GM18517 (cell line): ENCODE results near the gene BTBD7.

Experiments used
- ATAC-seq: cut with Tn5 transposase; IDR thresholded peaks from one replicate; pipeline ENCODE4 v1.9.1; 2021; ENCODE audit warnings: mild to moderate bottlenecking, moderate library complexity; ENCODE audit not compliant: unreplicated experiment

Gene BTBD7

GRCh38 chr14:93329965-93330608, 2.7 kb downstream of the BTBD7 start:
- ATAC-seq, result no peak

- ATAC-seq, result no peak
These were observed 4.3 kb downstream of the BTBD7 start for GRCh38 chr14:93328546-93328945.

DNA sequence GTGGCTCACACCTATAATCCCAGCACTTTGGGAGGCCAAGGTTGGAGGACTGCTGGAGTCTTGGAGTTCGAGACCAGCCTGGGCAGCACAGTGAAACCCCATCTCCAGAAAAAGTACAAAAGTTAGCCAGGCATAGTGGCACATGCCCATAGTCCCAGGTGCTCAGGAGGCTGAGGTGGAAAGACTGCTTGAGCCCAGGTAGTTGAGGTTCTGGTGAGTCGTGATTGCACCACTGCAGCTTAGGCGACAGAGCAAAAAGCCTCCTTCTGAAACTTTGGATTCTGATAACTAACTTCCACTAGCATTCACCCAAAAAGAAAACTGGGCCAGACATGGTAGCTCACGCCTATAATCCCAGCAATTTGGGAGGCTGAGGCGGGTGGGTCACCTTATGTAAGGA, 6.6 kb downstream of the BTBD7 start:
- ATAC-seq, result no peak

DNA sequence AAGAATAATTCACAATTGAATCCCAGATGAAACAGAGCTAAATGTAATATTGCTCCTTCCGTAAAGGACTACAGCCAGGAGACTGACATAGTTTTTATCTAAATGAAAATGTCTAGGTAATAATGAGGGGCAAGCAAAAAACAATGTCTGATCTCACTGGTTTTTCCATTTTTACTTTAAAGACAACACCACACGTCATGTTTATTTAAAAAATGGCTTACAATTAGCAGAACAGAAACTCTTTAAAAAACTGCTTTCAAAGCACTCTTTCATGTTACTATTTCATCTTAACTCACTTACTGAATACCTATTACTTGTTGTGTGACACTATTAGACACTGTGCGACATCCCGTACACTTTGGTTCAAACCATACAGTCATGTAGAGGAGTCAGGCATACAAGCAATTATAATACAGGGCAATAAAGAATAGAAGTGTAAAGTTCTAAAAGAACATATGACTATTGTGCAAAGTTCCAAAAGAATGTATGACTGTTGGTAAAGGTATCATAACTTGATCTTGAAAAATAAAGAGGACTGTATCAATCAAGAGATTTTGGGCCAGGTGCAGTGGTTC, 9.1 kb downstream of the BTBD7 start:
- ATAC-seq, result no peak

DNA sequence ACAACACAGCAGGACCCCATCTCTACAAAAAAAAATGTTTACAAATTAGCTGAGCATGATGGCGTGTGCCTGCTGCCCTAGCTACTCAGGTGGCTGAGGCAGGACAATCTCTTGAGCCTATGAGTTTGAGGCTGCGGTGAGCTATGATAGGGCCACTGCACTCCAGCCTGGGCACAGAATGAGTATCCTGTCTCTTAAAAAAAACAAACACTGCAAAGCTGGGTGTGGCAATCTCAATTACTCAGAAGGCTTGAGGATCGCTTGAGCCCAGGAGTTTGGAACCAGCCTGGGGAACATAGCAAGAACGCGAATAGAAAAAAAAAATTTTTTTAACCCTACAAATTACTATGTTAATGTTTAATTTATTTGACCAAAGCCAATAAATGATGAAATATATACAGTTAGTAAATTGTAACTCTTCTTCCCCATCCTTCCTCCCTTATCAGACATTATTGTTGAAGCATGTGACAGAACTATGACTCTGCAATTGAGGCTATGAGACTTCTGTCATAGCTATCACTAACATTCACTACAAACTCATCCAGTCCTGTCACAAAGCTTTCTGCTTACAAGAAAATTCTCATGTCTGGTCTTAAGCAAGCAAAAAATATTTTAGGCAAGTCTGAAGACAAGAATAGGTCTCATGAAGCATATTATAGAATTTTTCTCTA, 9.8 kb downstream of the BTBD7 start:
- ATAC-seq, result no peak

- no peak for ATAC-seq
These were observed 12.3 kb downstream of the BTBD7 start for GRCh38 chr14:93320489-93320888.

GRCh38 chr14:93319958-93320357, 12.9 kb downstream of the BTBD7 start:
- ATAC-seq, result no peak

- no peak for ATAC-seq
These were observed 13.3 kb downstream of the BTBD7 start for GRCh38 chr14:93319494-93319893.

DNA sequence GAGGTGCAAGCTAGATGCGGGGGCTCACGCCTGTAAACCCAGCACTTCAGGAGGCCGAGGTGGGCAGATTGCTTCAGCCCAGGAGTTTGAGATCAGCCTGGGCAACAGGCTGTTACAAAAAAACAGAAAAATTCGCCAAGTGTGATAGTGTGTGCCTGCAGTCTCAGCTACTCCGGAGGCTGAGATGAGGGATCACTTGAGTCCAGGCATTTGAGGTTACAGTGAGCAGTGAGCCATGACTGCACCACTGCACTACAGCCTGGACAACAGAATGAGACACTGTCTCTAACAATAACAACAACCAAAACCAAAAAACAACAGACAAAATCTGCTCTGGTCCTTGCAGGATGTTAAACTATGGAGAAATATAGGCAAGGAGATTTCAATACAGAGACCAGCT, 13.9 kb downstream of the BTBD7 start:
- ATAC-seq, result no peak

DNA sequence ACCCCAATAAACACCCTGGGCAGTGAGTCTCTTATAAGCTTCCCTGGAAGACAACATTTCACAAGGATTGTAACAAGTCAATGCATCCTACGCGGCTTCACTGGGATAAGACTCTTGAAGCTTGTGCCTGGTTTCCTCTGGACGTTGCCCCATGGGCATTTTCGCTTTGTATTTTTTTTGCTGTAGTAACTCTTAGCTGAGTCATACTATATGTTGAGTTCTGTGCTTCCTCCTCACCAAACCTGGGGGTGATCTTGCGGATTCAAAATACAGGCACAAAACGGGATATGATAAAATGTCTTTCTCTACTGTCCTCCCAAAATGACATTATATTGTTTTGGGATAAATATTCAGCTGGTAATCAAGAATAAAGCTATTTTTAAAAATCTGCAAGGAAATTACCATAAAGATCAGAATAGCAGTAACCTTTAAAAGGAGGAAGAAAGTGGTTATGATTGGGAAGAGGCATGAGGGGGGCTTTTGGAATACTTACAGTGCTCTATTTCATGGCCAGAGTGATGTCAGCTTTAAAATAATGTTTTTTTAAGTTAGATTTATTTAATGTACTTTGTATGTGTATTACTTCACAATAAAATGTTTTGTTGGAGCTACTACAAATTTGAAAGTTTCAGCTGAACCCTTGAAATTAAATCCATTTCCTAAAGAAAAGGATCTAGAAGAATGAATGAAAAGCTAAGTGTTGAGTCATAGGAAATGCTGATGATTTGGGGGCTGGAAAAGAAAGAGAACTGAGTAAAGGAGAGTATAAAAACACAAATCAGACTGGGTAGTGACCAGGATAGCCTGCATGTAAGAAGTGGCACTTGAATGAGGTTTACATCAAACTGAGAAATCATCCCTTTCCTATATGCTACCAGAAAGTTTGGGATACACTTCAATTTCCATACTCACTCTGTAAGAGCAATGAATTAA, 14.7 kb downstream of the BTBD7 start:
- no peak for ATAC-seq

DNA sequence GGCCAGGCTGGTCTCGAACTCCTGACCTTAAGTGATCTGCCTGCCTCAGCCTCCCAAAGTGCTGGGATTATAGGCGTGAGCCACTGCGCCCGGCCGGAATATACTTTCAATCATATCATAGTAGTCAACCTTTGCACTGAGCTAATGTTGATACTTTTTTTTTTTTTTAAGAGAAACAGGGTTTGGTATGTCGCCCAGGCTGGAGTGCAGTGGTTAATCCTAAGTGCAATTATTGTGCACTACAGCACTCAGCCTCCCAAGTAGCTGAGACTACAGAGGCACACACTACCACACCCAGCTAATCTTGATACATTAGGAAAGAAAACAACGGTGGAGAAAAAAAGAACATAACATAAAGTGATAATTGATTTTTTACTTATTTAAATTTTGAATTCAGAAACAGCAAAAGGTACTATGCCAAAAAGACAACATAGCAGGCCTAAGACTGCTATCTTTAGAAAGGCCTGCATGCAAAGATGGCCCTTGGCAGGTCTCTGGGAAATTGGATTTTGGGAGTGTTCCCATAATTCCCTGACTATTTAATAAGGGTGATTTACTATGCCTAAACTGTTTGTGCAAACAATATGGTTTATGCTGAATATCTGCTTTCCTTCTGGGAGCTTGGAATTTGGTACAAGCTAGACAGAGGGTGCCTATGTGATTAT, 15.5 kb downstream of the BTBD7 start:
- ATAC-seq, result no peak

DNA sequence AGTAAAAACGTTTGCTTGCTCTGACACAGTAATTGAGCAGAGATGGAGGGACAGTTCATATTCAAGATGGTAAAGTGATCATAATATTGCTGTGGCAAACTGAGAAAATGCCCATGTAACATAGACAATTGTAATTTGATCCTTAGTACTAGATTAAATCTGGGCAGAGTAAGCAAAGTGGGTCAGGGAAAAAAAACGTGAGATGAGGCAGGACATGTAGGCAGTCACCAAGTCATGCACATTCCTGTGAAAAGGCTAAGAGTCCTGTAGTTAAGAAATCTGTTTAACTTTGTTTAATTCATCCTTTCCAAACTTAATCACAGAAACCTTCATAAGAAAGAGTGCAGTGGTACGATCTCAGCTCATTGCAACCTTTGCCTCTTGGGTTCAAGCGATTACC, 16.1 kb downstream of the BTBD7 start:
- ATAC-seq, result no peak

DNA sequence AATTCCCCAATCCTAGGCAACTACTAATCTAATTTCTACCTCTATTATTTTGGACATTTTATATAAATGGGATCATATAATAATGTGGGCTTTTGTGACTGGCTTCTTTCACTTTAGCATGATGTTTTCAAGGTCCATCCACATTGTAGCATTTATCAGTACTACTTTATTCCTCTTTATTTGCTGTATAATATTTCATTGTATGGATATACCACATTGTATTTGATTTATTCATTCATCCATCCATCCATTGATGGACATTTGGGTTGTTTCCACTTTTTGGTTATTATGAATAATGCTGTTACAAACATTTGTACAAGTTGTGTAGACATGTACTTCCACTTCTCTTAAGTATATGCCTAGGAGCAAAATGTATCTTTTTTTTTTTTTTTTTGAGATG, 17.3 kb downstream of the BTBD7 start:
- no peak for ATAC-seq

DNA sequence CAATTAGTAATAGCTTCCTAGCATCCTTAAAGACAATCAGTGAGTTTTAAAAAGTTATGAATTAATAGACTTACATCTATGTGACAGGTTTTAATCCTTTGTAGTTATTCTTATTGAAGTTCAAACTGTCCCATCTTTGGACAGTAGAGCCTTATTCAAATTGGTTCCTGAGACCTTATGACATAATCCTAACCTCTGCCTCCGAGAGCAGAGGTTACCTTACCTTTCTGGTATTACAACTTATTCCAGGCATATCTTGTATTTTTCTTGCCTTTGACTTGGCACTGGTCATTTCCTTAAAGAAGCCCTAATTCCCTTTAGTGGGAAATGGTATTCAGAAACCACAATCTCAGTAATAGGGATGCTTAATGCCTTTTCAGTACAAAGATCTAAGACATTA, 21.8 kb downstream of the BTBD7 start:
- ATAC-seq, result no peak

- ATAC-seq, result no peak
These were observed 23.3 kb downstream of the BTBD7 start for GRCh38 chr14:93309427-93309966.

- ATAC-seq, result no peak
These were observed 24.0 kb downstream of the BTBD7 start for GRCh38 chr14:93308686-93309345.

GRCh38 chr14:93306812-93307211, 26.0 kb downstream of the BTBD7 start:
- no peak for ATAC-seq

DNA sequence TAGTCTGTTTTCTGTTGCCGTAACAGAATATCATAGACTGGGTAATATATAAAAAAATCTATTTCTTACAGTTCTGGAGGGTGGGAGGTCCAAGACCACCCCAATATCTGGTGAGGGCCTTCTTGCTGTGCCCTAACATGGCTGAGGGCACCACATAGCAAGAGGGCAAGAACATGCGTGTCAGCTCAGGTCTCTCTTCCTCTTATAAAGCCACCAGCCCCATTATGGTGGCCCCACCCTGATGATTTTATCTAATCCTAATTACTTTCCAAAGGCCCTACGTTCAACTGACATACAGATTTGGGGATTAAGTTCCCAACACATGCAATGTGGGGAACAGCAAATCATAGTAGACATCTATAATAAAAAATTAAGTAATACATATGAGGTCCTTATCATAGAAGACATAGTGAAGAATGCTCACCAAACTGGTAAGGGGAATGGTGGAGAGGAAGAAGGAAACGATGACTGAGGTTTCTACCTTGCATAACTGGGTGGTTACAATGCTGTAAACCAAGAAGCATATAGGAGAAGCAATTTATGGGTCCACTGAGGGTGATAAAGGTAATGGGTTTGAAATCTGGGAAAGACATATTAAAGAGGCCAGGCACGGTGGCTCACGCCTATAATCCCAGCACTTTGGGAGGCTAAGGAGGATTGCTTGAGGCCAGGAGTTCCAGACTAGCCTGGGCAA, 27.0 kb downstream of the BTBD7 start:
- no peak for ATAC-seq

DNA sequence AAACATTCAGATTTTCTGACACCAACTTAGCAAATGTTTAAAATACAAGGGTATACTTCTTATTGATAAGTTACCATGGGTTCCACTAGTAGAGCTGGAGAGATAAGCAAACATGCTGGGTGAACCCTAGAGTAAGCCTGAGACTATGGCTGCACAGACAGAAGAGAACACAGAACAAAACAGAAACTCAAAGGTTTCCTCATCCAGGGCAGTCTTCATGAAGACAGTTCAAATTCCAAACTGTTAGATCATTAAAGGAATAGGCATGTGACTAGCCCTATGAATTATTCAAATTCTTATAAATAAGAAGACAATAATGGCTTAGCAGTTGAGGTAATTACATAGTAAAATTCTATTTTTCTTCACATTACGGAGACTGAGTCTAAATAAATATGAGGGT, 28.1 kb downstream of the BTBD7 start:
- no peak for ATAC-seq

- ATAC-seq, result no peak
These were observed 29.2 kb downstream of the BTBD7 start for GRCh38 chr14:93303659-93304058.
